Panc1 (cell line): ENCODE data around the gene HS3ST6. TPM values are rescaled to one million over a fixed set of nuclear protein-coding genes. Genes with fewer than 3 reads are reported as not detected.

ENCODE experiments used
- ATAC-seq: fragments of 200-7000 bp; cut with Tn5 transposase; 2 replicates; pipeline ENCODE4 v1.9.1; 2020; ENCODE audit warnings: mild to moderate bottlenecking, moderate library complexity
- BruUV-seq: library from RNA; stranded (reverse); fragments of 400-500 nt; replicated peaks from 2 replicates; lab custom pipeline; 2021; lab: Mats Ljungman, UMichigan
- CTCF ChIA-PET: fragments of 300-600 bp; sonication (Branson Sonifier 250); formaldehyde crosslinking; loops from one replicate; lab custom pipeline; 2022; ENCODE audit warnings: antibody characterized with exemption; lab: Charles Lee
- POLR2A ChIA-PET: fragments of 300-600 bp; sonication (Branson Sonifier 250); formaldehyde crosslinking; loops from one replicate; lab custom pipeline; 2022; ENCODE audit warnings: antibody characterized with exemption; lab: Charles Lee
- DNase-seq: peaks from one replicate; pipeline ENCODE4 v3.0.0-alpha.2; 2010; ENCODE audit warnings: low read depth, low spot score
- H3K27ac ChIP-seq: 2 replicates; pipeline ENCODE4 v1.5.1; 2011; ENCODE audit warnings: mild to moderate bottlenecking, low read length, inconsistent platforms
- H3K27me3 ChIP-seq: fragments of 200-500 bp; sonication (Bioruptor generic); 2 replicates; pipeline ENCODE4 v1.6.0; 2014; ENCODE audit warnings: low read length, inconsistent platforms; ENCODE audit not compliant: control insufficient read depth, insufficient read depth
- H3K36me3 ChIP-seq: fragments of 200-500 bp; sonication (Bioruptor generic); 2 replicates; pipeline ENCODE4 v1.5.1; 2014; ENCODE audit warnings: inconsistent platforms, mild to moderate bottlenecking, low read length, moderate library complexity; ENCODE audit not compliant: control insufficient read depth, insufficient read depth
- H3K4me1 ChIP-seq: 2 replicates; pipeline ENCODE4 v1.5.1; 2011; ENCODE audit warnings: inconsistent platforms, mild to moderate bottlenecking, low read length, moderate library complexity; ENCODE audit not compliant: control insufficient read depth, insufficient read depth
- H3K4me3 ChIP-seq, 2 experiments: 2 replicates each; pipeline ENCODE4 v1.5.1; 2011 to 2012; ENCODE audit warnings: low read depth in 2 of 2, low read length in 2 of 2, mild to moderate bottlenecking in 2 of 2, inconsistent platforms in 1 of 2, moderate library complexity in 1 of 2
- H3K9me3 ChIP-seq: fragments of 200-500 bp; sonication (Bioruptor generic); 2 replicates; pipeline ENCODE4 v1.5.1; 2014; ENCODE audit warnings: low read depth, mild to moderate bottlenecking, inconsistent platforms, low read length, moderate library complexity; ENCODE audit not compliant: control insufficient read depth, insufficient read depth
- POLR2AphosphoS5 ChIP-seq: IDR thresholded peaks from 2 replicates; pipeline ENCODE4 v1.6.1; 2012; ENCODE audit warnings: mild to moderate bottlenecking, low read depth, low read length, moderate library complexity
- SIN3A ChIP-seq: IDR thresholded peaks from 2 replicates; pipeline ENCODE4 v1.6.1; 2012; ENCODE audit warnings: low read depth, mild to moderate bottlenecking, low read length, moderate library complexity, borderline replicate concordance; ENCODE audit not compliant: insufficient read depth
- TCF7L2 ChIP-seq: IDR thresholded peaks from 2 replicates; pipeline ENCODE4 v1.6.1; 2011; ENCODE audit warnings: mild to moderate bottlenecking, low read depth, low read length, inconsistent platforms
- in situ Hi-C: cut with HindIII; loops from 2 replicates; pipeline ENCODE4 v1.10.0; 2016; ENCODE audit warnings: low sequenced_read_pairs, low pct_unique_long_range_greater_than_20kb
- intact Hi-C: fragments of 100-400 bp; cut with micrococcal nuclease; formaldehyde crosslinking; loops from one replicate; pipeline ENCODE4 v1.10.0; 2022; ENCODE audit not compliant: unreplicated experiment
- total RNA-seq: library from RNA; stranded (reverse); gene quantifications from one replicate; pipeline ENCODE4 v1.2.1, GENCODE V29; 2021; ENCODE audit not compliant: unreplicated experiment
- TF ChIP-seq, protein P1 (sequence below), 2 experiments: IDR thresholded peaks; 2 replicates each; pipeline ENCODE4 v1.6.1; 2011 to 2012; ENCODE audit warnings: low read depth in 2 of 2, control low read depth in 1 of 2, low read length in 1 of 2, mild to moderate bottlenecking in 1 of 2, moderate library complexity in 1 of 2; ENCODE audit not compliant: insufficient read depth in 1 of 2
- TF ChIP-seq, protein P2 (sequence below): fragments of 450-650 bp; IDR thresholded peaks from 2 replicates; pipeline ENCODE4 v1.5.1; 2017; ENCODE audit warnings: mild to moderate bottlenecking

Gene HS3ST6
- total RNA-seq, 1 experiment from 2014 or later, result 3.3 TPM

DNA sequence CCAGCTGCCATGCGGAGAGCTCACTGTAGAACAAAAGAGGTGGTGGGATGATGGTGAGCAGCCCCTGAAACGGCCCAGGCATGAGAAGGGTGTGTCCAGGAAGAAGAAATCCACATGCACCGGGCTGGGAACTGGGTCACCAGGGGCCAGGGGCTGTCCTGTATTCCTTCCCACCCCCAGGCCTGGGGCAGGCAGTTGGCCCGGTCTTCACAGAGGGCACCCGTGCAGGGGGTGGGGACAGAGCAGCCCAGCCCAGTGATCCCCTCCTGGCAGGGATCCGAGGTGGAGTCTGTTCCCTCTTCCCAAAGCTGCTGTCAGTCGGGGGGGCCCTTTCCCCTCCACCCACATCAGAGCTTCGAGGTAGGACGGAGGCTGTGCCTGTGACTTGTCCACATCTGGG is 9.2 kb downstream of the HS3ST6 start:
- ChIA-PET CTCF (interaction anchor here (0.5 kb wide), 1 partner anchor 26 kb away, joined by 7 read pairs; no protein-coding TSS in a partner anchor), POLR2A (no interaction called here)
- no peaks in the 10 kb centered on the region for H3K9me3 ChIP-seq
- no peak overlapping the region for H3K27ac ChIP-seq
- ATAC-seq (no peak), DNase-seq (no peak)
- in situ Hi-C loops, result no loop called here
- peaks cover 3% of the 10 kb centered on the region for H3K4me1 ChIP-seq
- H3K36me3 ChIP-seq, result no peaks in the 10 kb centered on the region
- TF ChIP-seq, protein P1, sequence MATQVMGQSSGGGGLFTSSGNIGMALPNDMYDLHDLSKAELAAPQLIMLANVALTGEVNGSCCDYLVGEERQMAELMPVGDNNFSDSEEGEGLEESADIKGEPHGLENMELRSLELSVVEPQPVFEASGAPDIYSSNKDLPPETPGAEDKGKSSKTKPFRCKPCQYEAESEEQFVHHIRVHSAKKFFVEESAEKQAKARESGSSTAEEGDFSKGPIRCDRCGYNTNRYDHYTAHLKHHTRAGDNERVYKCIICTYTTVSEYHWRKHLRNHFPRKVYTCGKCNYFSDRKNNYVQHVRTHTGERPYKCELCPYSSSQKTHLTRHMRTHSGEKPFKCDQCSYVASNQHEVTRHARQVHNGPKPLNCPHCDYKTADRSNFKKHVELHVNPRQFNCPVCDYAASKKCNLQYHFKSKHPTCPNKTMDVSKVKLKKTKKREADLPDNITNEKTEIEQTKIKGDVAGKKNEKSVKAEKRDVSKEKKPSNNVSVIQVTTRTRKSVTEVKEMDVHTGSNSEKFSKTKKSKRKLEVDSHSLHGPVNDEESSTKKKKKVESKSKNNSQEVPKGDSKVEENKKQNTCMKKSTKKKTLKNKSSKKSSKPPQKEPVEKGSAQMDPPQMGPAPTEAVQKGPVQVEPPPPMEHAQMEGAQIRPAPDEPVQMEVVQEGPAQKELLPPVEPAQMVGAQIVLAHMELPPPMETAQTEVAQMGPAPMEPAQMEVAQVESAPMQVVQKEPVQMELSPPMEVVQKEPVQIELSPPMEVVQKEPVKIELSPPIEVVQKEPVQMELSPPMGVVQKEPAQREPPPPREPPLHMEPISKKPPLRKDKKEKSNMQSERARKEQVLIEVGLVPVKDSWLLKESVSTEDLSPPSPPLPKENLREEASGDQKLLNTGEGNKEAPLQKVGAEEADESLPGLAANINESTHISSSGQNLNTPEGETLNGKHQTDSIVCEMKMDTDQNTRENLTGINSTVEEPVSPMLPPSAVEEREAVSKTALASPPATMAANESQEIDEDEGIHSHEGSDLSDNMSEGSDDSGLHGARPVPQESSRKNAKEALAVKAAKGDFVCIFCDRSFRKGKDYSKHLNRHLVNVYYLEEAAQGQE (IDR thresholded peaks at IDR 0.05; ENCODE audit: insufficient read depth in 1 of 2, low read depth in 2 of 2, low read length in 1 of 2), result no peak
- TF ChIP-seq TCF7L2, result no peak
- TF ChIP-seq, protein P2, sequence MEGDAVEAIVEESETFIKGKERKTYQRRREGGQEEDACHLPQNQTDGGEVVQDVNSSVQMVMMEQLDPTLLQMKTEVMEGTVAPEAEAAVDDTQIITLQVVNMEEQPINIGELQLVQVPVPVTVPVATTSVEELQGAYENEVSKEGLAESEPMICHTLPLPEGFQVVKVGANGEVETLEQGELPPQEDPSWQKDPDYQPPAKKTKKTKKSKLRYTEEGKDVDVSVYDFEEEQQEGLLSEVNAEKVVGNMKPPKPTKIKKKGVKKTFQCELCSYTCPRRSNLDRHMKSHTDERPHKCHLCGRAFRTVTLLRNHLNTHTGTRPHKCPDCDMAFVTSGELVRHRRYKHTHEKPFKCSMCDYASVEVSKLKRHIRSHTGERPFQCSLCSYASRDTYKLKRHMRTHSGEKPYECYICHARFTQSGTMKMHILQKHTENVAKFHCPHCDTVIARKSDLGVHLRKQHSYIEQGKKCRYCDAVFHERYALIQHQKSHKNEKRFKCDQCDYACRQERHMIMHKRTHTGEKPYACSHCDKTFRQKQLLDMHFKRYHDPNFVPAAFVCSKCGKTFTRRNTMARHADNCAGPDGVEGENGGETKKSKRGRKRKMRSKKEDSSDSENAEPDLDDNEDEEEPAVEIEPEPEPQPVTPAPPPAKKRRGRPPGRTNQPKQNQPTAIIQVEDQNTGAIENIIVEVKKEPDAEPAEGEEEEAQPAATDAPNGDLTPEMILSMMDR, result no peak
- no peak for TF ChIP-seq SIN3A
- TF ChIP-seq POLR2AphosphoS5, result no peak
- BruUV-seq, result no TSS peak
- intact Hi-C loops, result no loop called here
- no peaks in the 10 kb centered on the region for H3K27me3 ChIP-seq
- H3K4me3 ChIP-seq, result no peak overlapping the region

DNA sequence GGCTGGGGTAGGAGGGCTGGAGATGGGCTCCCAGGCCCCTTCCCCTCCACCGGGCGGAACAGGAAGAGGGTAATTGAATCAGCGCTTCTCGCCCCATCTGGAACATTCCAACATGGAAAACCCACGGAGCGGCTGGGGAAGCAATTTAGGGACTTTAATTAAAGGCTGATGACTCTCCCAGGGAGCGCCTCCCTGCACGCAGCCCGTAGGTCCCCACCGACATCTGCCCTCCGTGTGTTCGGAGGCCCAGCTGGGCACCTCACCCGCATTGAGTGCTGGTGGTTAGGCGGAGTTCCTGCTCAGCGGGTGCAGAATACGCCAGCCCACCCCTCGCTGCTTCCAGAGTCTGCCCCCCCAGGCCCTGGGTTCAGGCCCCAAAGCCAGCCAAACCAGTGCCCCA is 10.0 kb downstream of the HS3ST6 start:
- H3K36me3 ChIP-seq, result no peaks in the 10 kb centered on the region
- ATAC-seq (no peak), DNase-seq (no peak)
- no peak overlapping the region for H3K27ac ChIP-seq
- POLR2A ChIA-PET, result no interaction called here
- no peak overlapping the region for H3K4me3 ChIP-seq
- in situ Hi-C loops, result no loop called here
- peaks cover 2% of the 10 kb centered on the region for H3K4me1 ChIP-seq
- intact Hi-C loops, result no loop called here
- TF ChIP-seq POLR2AphosphoS5, result no peak
- TF ChIP-seq SIN3A, result no peak
- TF ChIP-seq, protein P2, result no peak
- no peak for TF ChIP-seq TCF7L2
- TF ChIP-seq, protein P1 (IDR thresholded peaks at IDR 0.05; ENCODE audit: insufficient read depth in 1 of 2, low read depth in 2 of 2, low read length in 1 of 2), result no peak
- CTCF ChIA-PET, result interaction anchor here (0.5 kb wide), 1 partner anchor 27 kb away, joined by 7 read pairs; no protein-coding TSS in a partner anchor
- no peaks in the 10 kb centered on the region for H3K27me3 ChIP-seq
- no TSS peak for BruUV-seq
- H3K9me3 ChIP-seq, result no peaks in the 10 kb centered on the region
